IMR-90 (cell line): Measurements from ENCODE around the gene COL28A1.

ENCODE experiments used
- CEBPB ChIP-seq: IDR thresholded peaks from 2 replicates; pipeline ENCODE4 v1.6.1; 2012; ENCODE audit warnings: low read depth, low read length, improper control_type of control experiment
- CHD1 ChIP-seq: IDR thresholded peaks from 2 replicates; pipeline ENCODE4 v1.6.1; 2012; ENCODE audit warnings: low read depth, low read length, improper control_type of control experiment
- MAFK ChIP-seq: IDR thresholded peaks from 2 replicates; pipeline ENCODE4 v1.6.1; 2012; ENCODE audit warnings: low read depth, low read length, improper control_type of control experiment
- MAZ ChIP-seq: IDR thresholded peaks from 2 replicates; pipeline ENCODE4 v1.6.1; 2012; ENCODE audit warnings: low read depth, mild to moderate bottlenecking, low read length, improper control_type of control experiment, moderate library complexity, borderline replicate concordance
- POLR2A ChIP-seq: IDR thresholded peaks from 2 replicates; pipeline ENCODE4 v1.6.1; 2012; ENCODE audit warnings: mild to moderate bottlenecking, low read depth, low read length
- RAD21 ChIP-seq: IDR thresholded peaks from 2 replicates; pipeline ENCODE4 v1.6.1; 2012; ENCODE audit warnings: low read length, improper control_type of control experiment
- RCOR1 ChIP-seq: IDR thresholded peaks from 2 replicates; pipeline ENCODE4 v1.6.1; 2012; ENCODE audit warnings: mild to moderate bottlenecking, low read length, improper control_type of control experiment; ENCODE audit not compliant: insufficient replicate concordance
- SMC3 ChIP-seq: fragments of 150-350 bp; IDR thresholded peaks from 2 replicates; pipeline ENCODE4 v1.6.1; 2016; ENCODE audit warnings: low read depth, mild to moderate bottlenecking, antibody characterized with exemption, low read length, moderate library complexity
- TF ChIP-seq, protein P1 (sequence below): conservative IDR thresholded peaks from 2 replicates; pipeline ENCODE4 v1.5.1; 2012; ENCODE audit warnings: mild to moderate bottlenecking, low read depth, low read length, improper control_type of control experiment
- TF ChIP-seq, protein P2 (sequence below): fragments of 150-350 bp; IDR thresholded peaks from 2 replicates; pipeline ENCODE4 v1.6.1; 2016; ENCODE audit warnings: low read depth, mild to moderate bottlenecking, low read length, moderate library complexity, borderline replicate concordance
- TF ChIP-seq, protein P3 (sequence below): fragments of 150-350 bp; IDR thresholded peaks from 2 replicates; pipeline ENCODE4 v1.6.1; 2017; ENCODE audit warnings: mild to moderate bottlenecking, antibody characterized with exemption, low read length, low read depth

DNA sequence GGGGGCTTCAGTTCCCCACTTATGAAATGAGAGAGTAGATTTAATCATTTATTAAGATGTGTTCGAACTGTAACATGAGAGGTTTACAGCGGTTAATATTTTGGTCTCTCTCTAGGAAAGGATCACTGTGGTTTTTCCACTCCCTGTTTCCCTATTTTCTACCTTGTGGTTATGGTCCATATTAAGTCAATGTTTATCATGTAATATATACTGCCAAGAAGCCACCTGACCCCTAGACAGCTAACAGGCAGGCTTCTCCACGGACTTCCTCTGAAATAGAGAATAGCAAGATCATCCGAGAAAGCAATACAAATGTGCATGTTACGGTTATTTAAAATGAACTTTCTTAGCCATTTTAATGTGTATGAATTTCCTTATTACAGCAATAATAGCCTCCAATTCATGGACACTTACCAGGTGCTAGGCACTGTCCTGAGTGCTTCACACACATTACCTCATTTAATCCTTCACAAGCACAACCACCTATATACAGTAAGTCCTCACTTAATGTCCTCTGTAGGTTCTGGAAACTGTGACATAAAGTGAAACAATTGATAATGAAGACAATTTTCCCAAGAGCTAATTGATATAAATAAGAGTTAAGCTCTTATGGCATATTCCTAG, 835 bp upstream of the COL28A1 start:
- TF ChIP-seq POLR2A, result no peak
- no peak for TF ChIP-seq CEBPB
- TF ChIP-seq, protein P1, sequence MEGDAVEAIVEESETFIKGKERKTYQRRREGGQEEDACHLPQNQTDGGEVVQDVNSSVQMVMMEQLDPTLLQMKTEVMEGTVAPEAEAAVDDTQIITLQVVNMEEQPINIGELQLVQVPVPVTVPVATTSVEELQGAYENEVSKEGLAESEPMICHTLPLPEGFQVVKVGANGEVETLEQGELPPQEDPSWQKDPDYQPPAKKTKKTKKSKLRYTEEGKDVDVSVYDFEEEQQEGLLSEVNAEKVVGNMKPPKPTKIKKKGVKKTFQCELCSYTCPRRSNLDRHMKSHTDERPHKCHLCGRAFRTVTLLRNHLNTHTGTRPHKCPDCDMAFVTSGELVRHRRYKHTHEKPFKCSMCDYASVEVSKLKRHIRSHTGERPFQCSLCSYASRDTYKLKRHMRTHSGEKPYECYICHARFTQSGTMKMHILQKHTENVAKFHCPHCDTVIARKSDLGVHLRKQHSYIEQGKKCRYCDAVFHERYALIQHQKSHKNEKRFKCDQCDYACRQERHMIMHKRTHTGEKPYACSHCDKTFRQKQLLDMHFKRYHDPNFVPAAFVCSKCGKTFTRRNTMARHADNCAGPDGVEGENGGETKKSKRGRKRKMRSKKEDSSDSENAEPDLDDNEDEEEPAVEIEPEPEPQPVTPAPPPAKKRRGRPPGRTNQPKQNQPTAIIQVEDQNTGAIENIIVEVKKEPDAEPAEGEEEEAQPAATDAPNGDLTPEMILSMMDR, result no peak
- TF ChIP-seq SMC3, result no peak
- TF ChIP-seq MAZ, result no peak
- no peak for TF ChIP-seq MAFK
- TF ChIP-seq, protein P2, sequence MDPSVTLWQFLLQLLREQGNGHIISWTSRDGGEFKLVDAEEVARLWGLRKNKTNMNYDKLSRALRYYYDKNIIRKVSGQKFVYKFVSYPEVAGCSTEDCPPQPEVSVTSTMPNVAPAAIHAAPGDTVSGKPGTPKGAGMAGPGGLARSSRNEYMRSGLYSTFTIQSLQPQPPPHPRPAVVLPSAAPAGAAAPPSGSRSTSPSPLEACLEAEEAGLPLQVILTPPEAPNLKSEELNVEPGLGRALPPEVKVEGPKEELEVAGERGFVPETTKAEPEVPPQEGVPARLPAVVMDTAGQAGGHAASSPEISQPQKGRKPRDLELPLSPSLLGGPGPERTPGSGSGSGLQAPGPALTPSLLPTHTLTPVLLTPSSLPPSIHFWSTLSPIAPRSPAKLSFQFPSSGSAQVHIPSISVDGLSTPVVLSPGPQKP, result no peak
- TF ChIP-seq RCOR1, result no peak
- no peak for TF ChIP-seq CHD1
- no peak for TF ChIP-seq RAD21
- TF ChIP-seq, protein P3, sequence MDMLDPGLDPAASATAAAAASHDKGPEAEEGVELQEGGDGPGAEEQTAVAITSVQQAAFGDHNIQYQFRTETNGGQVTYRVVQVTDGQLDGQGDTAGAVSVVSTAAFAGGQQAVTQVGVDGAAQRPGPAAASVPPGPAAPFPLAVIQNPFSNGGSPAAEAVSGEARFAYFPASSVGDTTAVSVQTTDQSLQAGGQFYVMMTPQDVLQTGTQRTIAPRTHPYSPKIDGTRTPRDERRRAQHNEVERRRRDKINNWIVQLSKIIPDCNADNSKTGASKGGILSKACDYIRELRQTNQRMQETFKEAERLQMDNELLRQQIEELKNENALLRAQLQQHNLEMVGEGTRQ, result no peak
